Coronary artery (tissue), 2 donors: Measurements from ENCODE around the gene LUC7L2.
"Not testable (repeated sequence)": the region's sequence is repeated elsewhere in the genome, so short reads cannot be mapped to it uniquely, and the experiment has no call there.

ENCODE experiments used
- DNase-seq: peaks from one replicate; pipeline ENCODE4 v3.0.0-alpha.2; 2017; ENCODE audit warnings: low spot score
- H3K27ac ChIP-seq, 2 donors: fragments of 200-600 bp; sonication (generic); one replicate each; pipeline ENCODE4 v1.5.1; 2016 to 2019
- H3K4me3 ChIP-seq: fragments of 200-600 bp; sonication (generic); 2 replicates; pipeline ENCODE4 v1.5.1; 2016; ENCODE audit warnings: mild to moderate bottlenecking, moderate library complexity
- CTCF ChIP-seq: fragments of 200-600 bp; sonication (generic); IDR thresholded peaks from one replicate; pipeline ENCODE4 v1.5.1; 2019; ENCODE audit warnings: antibody characterized with exemption

Gene LUC7L2

DNA sequence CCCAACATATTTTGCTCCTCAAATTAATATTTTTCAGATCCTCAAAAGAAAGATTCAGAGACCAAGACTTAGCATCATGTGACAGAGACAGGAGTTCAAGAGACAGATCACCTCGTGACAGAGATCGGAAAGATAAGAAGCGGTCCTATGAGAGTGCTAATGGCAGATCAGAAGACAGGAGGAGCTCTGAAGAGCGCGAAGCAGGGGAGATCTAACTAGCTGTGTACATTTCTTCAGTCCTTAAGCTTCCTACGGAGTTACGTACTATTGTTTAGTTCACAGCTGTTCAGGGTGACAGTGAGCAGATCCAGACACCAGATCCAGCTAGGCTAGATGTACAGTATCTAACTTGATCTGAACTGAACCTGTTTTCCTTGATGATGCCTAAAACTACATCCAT lies 62.4 kb downstream of the LUC7L2 start:
- H3K4me3 ChIP-seq = no peak overlapping the region
- no peak for DNase-seq
- no peak for TF ChIP-seq CTCF
- H3K27ac ChIP-seq = no peak overlapping the region

GRCh38 chr7:139423091-139423490 lies 63.4 kb downstream of the LUC7L2 start:
- no peak for TF ChIP-seq CTCF
- no peak for DNase-seq
- no peak overlapping the region for H3K27ac ChIP-seq
- no peak overlapping the region for H3K4me3 ChIP-seq

DNA sequence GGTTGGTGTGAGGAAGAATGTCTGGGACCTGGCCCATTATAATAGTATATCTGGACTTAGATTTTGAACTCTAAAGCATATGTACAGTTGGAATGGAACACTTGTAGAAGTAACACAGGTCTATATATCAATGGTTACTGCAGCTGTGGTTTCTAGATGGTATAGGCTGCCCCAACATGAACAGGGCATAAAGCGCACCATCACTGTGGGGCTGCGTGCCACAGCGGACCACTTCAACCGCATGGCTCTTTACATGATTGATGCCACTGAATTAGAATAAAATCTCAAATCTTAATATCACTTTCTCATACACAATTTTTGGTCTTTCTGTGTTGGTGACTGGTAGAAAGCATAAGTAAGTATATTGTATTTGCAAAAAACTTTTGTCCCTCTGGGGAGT lies 64.3 kb downstream of the LUC7L2 start:
- H3K27ac ChIP-seq = no peak overlapping the region
- no peak overlapping the region for H3K4me3 ChIP-seq
- TF ChIP-seq CTCF = no peak
- DNase-seq = no peak

- H3K27ac ChIP-seq = not testable (repeated sequence)
Observed at GRCh38 chr7:139425701-139426100, 66.0 kb downstream of the LUC7L2 start.

DNA sequence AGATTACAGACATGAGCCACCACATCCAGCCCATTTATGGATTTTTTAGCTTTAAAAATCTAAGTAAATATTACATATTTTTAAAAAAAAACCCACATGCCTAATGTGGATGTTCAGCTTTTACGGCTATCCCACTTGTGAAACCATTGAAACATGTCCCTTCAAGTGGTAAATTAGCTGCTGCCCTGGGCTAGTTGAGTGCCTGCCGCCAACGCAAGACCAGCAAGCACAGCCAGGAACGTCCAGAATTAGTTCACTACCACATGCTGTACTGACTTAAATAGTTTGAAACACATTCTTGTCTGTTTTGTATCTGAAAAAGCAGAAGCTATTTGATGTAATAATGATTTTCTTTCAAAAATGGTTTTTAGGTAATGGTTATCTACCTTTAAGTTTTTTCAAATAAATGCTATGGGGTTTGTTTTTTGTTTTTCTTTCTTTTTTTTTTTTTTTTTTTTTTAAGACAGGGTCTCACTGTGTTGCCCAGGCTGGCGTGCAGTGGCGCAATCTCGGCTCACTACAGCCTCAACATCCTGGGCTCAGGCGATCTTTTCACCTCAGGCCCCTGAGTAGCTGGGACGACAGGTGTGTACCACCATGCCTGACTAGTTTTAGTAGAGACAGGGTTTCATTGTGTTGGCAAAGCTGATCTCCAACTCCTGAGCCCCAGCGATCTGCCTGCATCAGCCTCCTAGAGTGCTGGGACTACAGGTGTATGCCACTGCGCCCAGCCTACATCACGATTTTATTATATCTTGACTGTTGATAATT lies 66.7 kb downstream of the LUC7L2 start:
- no peak overlapping the region for H3K27ac ChIP-seq
- DNase-seq = no peak
- no peak for TF ChIP-seq CTCF
- no peak overlapping the region for H3K4me3 ChIP-seq

More at GRCh38 chr7:139425701-139426100, 66.0 kb downstream of the LUC7L2 start:
- not testable (repeated sequence) for DNase-seq, H3K4me3 ChIP-seq

- Histone ChIP-seq H3K27ac (no peak overlapping the region), H3K4me3 (no peak overlapping the region)
- no peak for DNase-seq
- no peak for TF ChIP-seq CTCF
Observed at GRCh38 chr7:139427029-139427420, 67.3 kb downstream of the LUC7L2 start.

DNA sequence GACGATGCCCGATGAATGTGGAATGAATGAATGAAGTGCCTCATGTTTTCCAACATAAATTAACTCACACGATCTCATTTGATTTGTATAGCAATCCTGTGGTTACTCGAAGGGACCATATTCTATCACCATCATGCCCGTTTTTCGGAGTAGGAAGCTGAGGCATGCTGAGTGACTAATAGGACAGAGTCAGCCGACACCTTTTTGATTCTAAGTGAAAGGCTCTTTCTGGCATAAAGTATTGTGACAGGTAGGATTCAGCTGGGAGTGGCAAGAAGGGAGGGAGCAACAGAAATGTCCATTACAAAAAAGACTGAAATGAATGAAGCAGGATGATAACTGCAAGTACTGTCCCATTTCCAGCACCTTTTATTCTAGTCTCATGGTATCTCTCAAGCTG lies 68.1 kb downstream of the LUC7L2 start:
- TF ChIP-seq CTCF = no peak
- no peak for DNase-seq
- Histone ChIP-seq H3K27ac (no peak overlapping the region), H3K4me3 (no peak overlapping the region)

- DNase-seq, H3K4me3 ChIP-seq, H3K27ac ChIP-seq: not testable (repeated sequence)
Observed at GRCh38 chr7:139429735-139430134, 70.0 kb downstream of the LUC7L2 start.
